ENCODE data around the gene TEX51.

DNA sequence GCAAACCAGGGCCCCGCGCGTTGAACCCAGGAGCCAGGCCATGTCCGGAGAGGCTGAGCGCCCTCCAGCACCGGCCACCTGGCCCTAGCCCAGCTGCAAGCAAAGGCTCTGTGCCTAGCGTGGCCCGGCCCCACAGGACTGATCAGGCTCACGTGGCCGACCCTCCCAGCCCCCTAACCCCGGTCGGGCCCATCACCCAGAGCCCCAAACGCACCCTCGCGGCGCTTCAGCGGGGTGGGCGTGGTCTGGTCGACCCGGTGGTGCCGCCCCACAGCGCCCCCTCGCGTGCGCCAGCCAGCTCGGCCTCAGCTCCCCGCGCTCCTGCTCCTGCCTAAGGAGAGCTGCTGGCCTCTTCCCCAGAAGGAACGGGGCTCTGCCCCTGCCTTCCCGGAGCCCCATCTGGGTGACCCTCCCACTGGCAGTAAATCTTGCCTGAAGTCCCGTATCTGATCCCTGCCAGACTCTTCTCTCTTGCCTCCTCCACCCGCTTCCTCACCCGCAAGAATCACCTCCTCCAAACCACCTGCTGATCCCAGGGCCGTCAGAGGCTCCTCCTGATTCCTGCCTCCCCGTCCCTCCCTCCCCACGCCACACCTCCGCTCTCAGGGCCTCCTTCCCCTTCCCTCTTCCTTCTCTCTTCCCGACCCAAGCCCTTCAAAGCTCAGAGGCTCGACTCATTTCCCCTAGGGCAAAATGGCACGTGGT lies 12.3 kb upstream of the TEX51 start:
- TF ChIP-seq PPARA (CRISPR knock-in tag; IDR thresholded peaks at IDR 0.05; ENCODE audit: borderline replicate concordance) (no peak), ZFP30 (CRISPR knock-in tag; IDR thresholded peaks at IDR 0.05) (no peak), ZNF70 (CRISPR knock-in tag; IDR thresholded peaks at IDR 0.05) (no peak), ISL1 (CRISPR knock-in tag; IDR thresholded peaks at IDR 0.05) (no peak), OSR1 (CRISPR knock-in tag; IDR thresholded peaks at IDR 0.05) (no peak), TCF4 (CRISPR knock-in tag; IDR thresholded peaks at IDR 0.05; ENCODE audit: borderline replicate concordance) (no peak), ZNF565 (CRISPR knock-in tag; conservative IDR thresholded peaks at IDR 0.05; ENCODE audit: low read depth) (no peak), TOX (CRISPR knock-in tag; IDR thresholded peaks at IDR 0.05; ENCODE audit: borderline replicate concordance) (no peak)
- TF ChIP-seq, protein P1, sequence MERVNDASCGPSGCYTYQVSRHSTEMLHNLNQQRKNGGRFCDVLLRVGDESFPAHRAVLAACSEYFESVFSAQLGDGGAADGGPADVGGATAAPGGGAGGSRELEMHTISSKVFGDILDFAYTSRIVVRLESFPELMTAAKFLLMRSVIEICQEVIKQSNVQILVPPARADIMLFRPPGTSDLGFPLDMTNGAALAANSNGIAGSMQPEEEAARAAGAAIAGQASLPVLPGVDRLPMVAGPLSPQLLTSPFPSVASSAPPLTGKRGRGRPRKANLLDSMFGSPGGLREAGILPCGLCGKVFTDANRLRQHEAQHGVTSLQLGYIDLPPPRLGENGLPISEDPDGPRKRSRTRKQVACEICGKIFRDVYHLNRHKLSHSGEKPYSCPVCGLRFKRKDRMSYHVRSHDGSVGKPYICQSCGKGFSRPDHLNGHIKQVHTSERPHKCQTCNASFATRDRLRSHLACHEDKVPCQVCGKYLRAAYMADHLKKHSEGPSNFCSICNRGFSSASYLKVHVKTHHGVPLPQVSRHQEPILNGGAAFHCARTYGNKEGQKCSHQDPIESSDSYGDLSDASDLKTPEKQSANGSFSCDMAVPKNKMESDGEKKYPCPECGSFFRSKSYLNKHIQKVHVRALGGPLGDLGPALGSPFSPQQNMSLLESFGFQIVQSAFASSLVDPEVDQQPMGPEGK (CRISPR knock-in tag; IDR thresholded peaks at IDR 0.05; ENCODE audit: borderline replicate concordance): no peak
- TF ChIP-seq, protein P2, sequence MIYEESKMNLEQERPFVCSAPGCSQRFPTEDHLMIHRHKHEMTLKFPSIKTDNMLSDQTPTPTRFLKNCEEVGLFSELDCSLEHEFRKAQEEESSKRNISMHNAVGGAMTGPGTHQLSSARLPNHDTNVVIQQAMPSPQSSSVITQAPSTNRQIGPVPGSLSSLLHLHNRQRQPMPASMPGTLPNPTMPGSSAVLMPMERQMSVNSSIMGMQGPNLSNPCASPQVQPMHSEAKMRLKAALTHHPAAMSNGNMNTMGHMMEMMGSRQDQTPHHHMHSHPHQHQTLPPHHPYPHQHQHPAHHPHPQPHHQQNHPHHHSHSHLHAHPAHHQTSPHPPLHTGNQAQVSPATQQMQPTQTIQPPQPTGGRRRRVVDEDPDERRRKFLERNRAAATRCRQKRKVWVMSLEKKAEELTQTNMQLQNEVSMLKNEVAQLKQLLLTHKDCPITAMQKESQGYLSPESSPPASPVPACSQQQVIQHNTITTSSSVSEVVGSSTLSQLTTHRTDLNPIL (CRISPR knock-in tag; IDR thresholded peaks at IDR 0.05; ENCODE audit: low read depth): no peak

All from SK-N-SH treated with all-trans-retinoic acid at 6 μM for 48 hours (cell line).